GM23248 (cell line): ENCODE measurements around the gene EFNB3.

Experiments used
- EZH2 ChIP-seq: fragments of 200-600 bp; sonication (generic); IDR thresholded peaks from 2 replicates; pipeline ENCODE4 v1.6.1; 2018; ENCODE audit warnings: antibody characterized with exemption, mild to moderate bottlenecking; ENCODE audit not compliant: insufficient read depth, poor library complexity, severe bottlenecking
- EZH2phosphoT487 ChIP-seq: fragments of 200-600 bp; sonication (generic); IDR thresholded peaks from 2 replicates; pipeline ENCODE4 v1.6.1; 2018; ENCODE audit warnings: antibody characterized with exemption, moderate library complexity, mild to moderate bottlenecking, low read depth; ENCODE audit not compliant: insufficient read depth

DNA sequence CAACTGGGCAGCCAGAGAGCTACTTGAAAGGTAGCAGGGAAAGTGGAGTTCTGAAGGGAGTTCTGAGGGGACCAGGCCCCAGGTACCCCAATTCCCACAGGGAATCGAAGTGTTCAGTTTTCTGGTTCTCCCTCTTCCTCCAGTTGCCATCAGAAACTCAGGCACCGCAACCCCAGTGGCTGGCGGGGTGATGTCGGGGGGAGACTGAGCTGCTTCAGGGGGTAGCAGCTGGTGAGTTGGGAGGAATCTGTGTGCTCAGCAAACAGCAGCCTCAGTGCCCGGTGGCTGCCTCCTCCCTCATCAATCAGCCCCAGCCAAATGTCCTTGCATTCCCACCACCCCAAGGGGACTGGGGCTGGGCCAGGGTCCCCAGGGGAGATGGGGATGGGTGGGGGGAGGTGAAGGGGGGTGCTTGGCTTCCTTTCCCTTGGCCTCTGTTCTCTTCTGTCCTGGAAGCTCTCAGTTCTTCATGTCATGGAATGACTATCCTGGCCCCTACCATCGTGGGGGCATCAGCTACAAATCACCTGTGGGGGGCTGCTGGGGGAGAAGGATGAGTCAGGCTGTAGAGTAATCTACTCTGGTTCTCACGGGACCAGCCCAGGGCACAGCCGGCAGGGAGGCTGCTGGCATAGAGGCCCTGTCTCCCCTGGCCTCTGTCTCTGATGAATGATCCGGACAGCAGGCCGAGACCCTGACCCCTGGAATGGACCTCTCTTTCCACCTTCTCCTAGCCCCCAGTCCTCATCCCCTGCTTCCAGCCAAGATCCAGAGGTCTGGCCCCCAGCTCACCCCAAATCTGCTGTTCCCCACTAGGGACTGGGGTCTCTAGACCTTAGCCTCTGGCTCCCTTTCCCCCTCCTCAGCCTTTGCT, 10.0 kb downstream of the EFNB3 start:
- TF ChIP-seq EZH2phosphoT487 (no peak), EZH2 (no peak)
